Pancreas (tissue), 10 donors: ENCODE measurements around the gene GPR78. TPM values are rescaled to one million over a fixed set of nuclear protein-coding genes. Genes with fewer than 3 reads are reported as not detected.

Experiments used
- ATAC-seq, 4 donors: fragments of 200-7000 bp; cut with Tn5 transposase; one replicate each; pipeline versions ENCODE4 v1.8.0 to v1.9.1; 2020; ENCODE audit warnings: mild to moderate bottlenecking in 4 of 4, moderate library complexity in 4 of 4
- DNase-seq, 6 donors: peaks; one replicate each; pipeline ENCODE4 v3.0.0-alpha.2; 2020
- FAIRE-seq: peaks from 2 replicates; lab custom pipeline; 2012; peaks lifted over from hg19 to GRCh38; lab: Jason Lieb, UNC
- H3K27ac ChIP-seq, 4 donors: fragments of 200-600 bp; sonication (generic); 1 replicate in 3 of 4; 2 replicates in 1 of 4; pipeline versions ENCODE4 v1.5.0 to v1.8.0; 2020
- H3K27me3 ChIP-seq, 4 donors: fragments of 200-600 bp; one replicate each; pipeline ENCODE4 v1.8.0; 2021
- H3K36me3 ChIP-seq, 3 donors: fragments of 200-600 bp; sonication (generic) in 1 of 3; one replicate each; pipeline versions ENCODE4 v1.5.0 to v1.8.0; 2020 to 2021
- H3K4me1 ChIP-seq, 3 donors: fragments of 200-600 bp; one replicate each; pipeline ENCODE4 v1.8.0; 2021
- H3K4me3 ChIP-seq, 4 donors: fragments of 200-600 bp; sonication (generic) in 2 of 4; one replicate each; pipeline versions ENCODE4 v1.5.0 to v1.8.0; 2020 to 2021
- H3K9me3 ChIP-seq, 4 donors: fragments of 200-600 bp; one replicate each; pipeline ENCODE4 v1.8.0; 2021
- CTCF ChIP-seq, 4 donors: fragments of 200-600 bp; sonication (generic) in 3 of 4; IDR thresholded peaks; one replicate each; pipeline versions ENCODE4 v1.5.0 to v1.8.0; 2021; ENCODE audit warnings: antibody characterized with exemption in 4 of 4
- WGBS, 2 donors: extraction: QIAGEN DNeasy Blood & Tissue Kit; methylation state at CpG; one replicate each; pipeline ENCODE4 v1.1.7; 2013; 5-methylcytosine and 5-hydroxymethylcytosine counted together
- intact Hi-C, 3 donors: fragments of 100-400 bp; cut with DNase I; formaldehyde crosslinking; loops; one replicate each; pipeline versions ENCODE4 v1.11.1 to v1.14.2; 2022
- polyA plus RNA-seq, 2 donors: library from polyadenylated mRNA; stranded (reverse); fragments of 200-250 nt; gene quantifications; one replicate each; pipeline ENCODE4 v1.2.3, GENCODE V29; 2013
- total RNA-seq, 6 donors: library from RNA; stranded (reverse); fragmentation: NEBNext Ultra II Directional in 4 of 6; extraction: Animal tissue kit (Norgen Biotek cat#: 25700) in 4 of 6; gene quantifications; one replicate each; pipeline versions ENCODE4 v1.2.1 to v1.2.4, GENCODE V29; 2021 to 2023
- donor health status: healthy with polysubstance abuse.
- donor health status: DM: no; HTN: no; CAD: no; lungs with moderate emphysema.
- donor health status: DM: no; HTN: no; CAD: no.
- donor health status: control.
- donor health status: control.
- donor health status: Bipolar disorder and iron deficiency.
- donor health status: DM: yes; HTN: yes; CAD: no.
- donor health status: DM: no; HTN: no; CAD: no.
- donor health status: DM: no; HTN: no; CAD: no.
- donor health status: DM: yes; HTN: yes; CAD: no.

GPR78 gene
- total and polyA plus RNA-seq, 8 donors: 0.02 to 0.04 TPM; not detected in 6

GRCh38 chr4:8540991-8541390, 39.2 kb upstream of the GPR78 start:
- TF ChIP-seq CTCF (IDR thresholded peaks at IDR 0.05): no peak
- Histone ChIP-seq H3K9me3 (no peaks in the 10 kb centered on the region), H3K27me3 (no peaks in the 10 kb centered on the region), H3K4me3 (no peak overlapping the region), H3K36me3 (no peaks in the 10 kb centered on the region), H3K27ac (no peak overlapping the region), H3K4me1 (peaks cover 0 to 20% (median 0%) of the 10 kb centered on the region in 3 donors)
- no peak for FAIRE-seq
- no peak for ATAC-seq
- intact Hi-C loops: loop anchor here in 1 of 3 donors (5.0 kb wide), 1 partner anchor 74 kb away; no protein-coding TSS in a partner anchor
- peak in 1 of 6 donors; percentile 31 for DNase-seq
- 77 to 84% methylated on average over 8 of the region's 8 CpGs for WGBS, 2 donors

GRCh38 chr4:8541981-8542715, 38.0 kb upstream of the GPR78 start:
- intact Hi-C loops: loop anchor here in 1 of 3 donors (5.0 kb wide), 1 partner anchor 75 kb away; no protein-coding TSS in a partner anchor
- no peak for TF ChIP-seq CTCF (IDR thresholded peaks at IDR 0.05)
- Histone ChIP-seq H3K27me3 (no peaks in the 10 kb centered on the region), H3K9me3 (no peaks in the 10 kb centered on the region), H3K27ac (no peak overlapping the region), H3K36me3 (no peaks in the 10 kb centered on the region), H3K4me3 (no peak overlapping the region), H3K4me1 (peaks cover 0 to 16% (median 0%) of the 10 kb centered on the region in 3 donors)
- DNase-seq (peak in 1 of 6 donors; percentile 41), ATAC-seq (no peak), FAIRE-seq (no peak)
- 77 to 81% methylated on average over 17 of the region's 17 CpGs for WGBS, 2 donors

- TF ChIP-seq CTCF (IDR thresholded peaks at IDR 0.05): no peak
- no peak overlapping the region for H3K4me3 ChIP-seq
- 84 to 91% methylated on average over 15 to 16 of the region's 16 CpGs for WGBS, 2 donors
- no peaks in the 10 kb centered on the region for H3K27me3 ChIP-seq
- DNase-seq: peak in 1 of 6 donors; percentile 48
- H3K27ac ChIP-seq: no peak overlapping the region
- H3K36me3 ChIP-seq: no peaks in the 10 kb centered on the region
- no peak for FAIRE-seq
- intact Hi-C loops: loop anchor here in 1 of 3 donors (5.0 kb wide), 1 partner anchor 76 kb away; no protein-coding TSS in a partner anchor
- no peaks in the 10 kb centered on the region for H3K9me3 ChIP-seq
- ATAC-seq: no peak
- H3K4me1 ChIP-seq: peaks cover 0 to 9% (median 0%) of the 10 kb centered on the region in 3 donors
Measured at GRCh38 chr4:8542776-8543525, 37.2 kb upstream of the GPR78 start.

GRCh38 chr4:8543623-8544022, 36.6 kb upstream of the GPR78 start:
- Histone ChIP-seq H3K27me3 (no peaks in the 10 kb centered on the region), H3K4me3 (no peak overlapping the region), H3K4me1 (peaks cover 0 to 3% (median 0%) of the 10 kb centered on the region in 3 donors), H3K27ac (no peak overlapping the region), H3K9me3 (no peaks in the 10 kb centered on the region), H3K36me3 (no peaks in the 10 kb centered on the region)
- FAIRE-seq (no peak), ATAC-seq (no peak), DNase-seq (no peak)
- TF ChIP-seq CTCF (IDR thresholded peaks at IDR 0.05): no peak
- WGBS, 2 donors: 87 to 93% methylated on average over 10 of the region's 10 CpGs
- intact Hi-C loops: loop anchor here in 1 of 3 donors (5.0 kb wide), 1 partner anchor 76 kb away; no protein-coding TSS in a partner anchor
